NCI-H524 treated with DMSO at 0.1 percent for 48 hours (cell line): ENCODE results near the gene CLEC1B.
"Not testable (repeated sequence)": the region's sequence is repeated elsewhere in the genome, so short reads cannot be mapped to it uniquely, and the experiment has no call there.

Experiments used
- DNase-seq: peaks from one replicate; lab custom pipeline; 2025; lab: John Stamatoyannopoulos, UW

Gene CLEC1B

DNA sequence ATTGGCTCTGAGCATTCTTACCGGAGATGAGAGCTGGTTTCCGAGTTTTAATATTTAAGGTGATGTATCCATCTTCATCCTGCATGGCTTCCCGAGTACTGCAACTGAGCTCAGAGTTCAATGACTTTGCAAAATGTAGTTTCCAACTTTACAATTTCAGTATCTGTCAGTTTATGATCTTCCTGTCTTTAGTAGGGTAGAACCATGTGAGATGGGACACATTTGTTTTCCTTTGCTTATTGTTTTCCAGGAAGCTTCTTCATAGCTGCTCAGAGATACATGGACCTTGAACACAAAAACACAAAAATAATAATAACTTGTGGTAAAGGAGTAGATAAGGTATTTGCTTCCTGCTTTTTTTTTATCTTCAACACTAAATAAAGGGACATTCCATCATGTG is at the start of gene CLEC1B:
Gene CLEC1B (minus strand): TSS at position 106 of the 400 bp plus-strand sequence. CDS start 21 bp downstream, at position 85.
- no peak for DNase-seq

DNA sequence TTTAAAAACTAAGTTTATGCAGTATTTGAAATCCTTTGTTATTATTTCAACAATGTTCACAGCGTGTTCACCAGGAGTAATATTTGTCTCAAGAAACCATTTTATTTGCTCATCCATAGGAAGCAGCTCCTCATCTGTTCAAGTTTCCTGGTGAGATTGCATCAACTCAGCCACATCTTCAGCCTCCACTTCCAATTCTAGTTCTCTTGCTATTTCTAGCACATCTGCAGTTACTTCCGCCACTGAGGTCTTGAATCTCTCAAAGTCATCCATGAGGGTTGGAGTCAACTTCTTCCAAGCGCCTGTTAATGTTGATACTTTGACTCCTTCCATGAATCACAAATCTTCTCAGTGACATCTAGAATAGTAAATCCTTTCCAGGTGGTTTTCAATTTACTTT is 49.6 kb upstream of the CLEC1B start:
- DNase-seq: no peak

- DNase-seq: no peak
Observed at GRCh38 chr12:10042167-10042566, 43.2 kb upstream of the CLEC1B start.

GRCh38 chr12:10033783-10034545 is 35.0 kb upstream of the CLEC1B start:
- DNase-seq: no peak

GRCh38 chr12:10031771-10032175 is 32.9 kb upstream of the CLEC1B start:
- no peak for DNase-seq

DNA sequence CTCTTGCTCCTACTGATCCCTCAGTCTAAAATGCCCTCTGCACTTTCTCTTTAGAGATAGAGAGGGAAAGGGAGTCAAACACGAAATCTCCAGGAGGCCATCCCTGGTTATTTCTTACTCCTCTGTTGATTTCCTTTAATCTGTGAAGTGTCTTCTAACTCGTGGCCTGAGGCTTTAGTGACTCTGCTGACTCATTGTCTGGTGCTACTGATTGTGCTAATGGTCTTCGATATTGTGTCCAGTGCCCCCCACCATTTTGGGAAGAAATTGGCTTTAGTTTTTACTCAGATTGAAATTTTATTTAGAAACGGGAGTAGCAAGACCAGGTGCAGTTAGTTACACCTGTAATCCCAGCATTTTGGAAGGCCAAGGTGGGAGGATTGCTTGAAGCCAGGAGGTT is 32.4 kb upstream of the CLEC1B start:
- no peak for DNase-seq

GRCh38 chr12:10030446-10030845 is 31.5 kb upstream of the CLEC1B start, which contains the start of gene CLEC9A:
Gene CLEC9A, plus strand, starts transcription at chr12:10030682. Its CDS starts 22,006 bp downstream, at chr12:10052688.
- no peak for DNase-seq

GRCh38 chr12:10027721-10028120 is 28.8 kb upstream of the CLEC1B start:
- no peak for DNase-seq

- DNase-seq: no peak
Observed at GRCh38 chr12:10027311-10027710, 28.4 kb upstream of the CLEC1B start.

DNA sequence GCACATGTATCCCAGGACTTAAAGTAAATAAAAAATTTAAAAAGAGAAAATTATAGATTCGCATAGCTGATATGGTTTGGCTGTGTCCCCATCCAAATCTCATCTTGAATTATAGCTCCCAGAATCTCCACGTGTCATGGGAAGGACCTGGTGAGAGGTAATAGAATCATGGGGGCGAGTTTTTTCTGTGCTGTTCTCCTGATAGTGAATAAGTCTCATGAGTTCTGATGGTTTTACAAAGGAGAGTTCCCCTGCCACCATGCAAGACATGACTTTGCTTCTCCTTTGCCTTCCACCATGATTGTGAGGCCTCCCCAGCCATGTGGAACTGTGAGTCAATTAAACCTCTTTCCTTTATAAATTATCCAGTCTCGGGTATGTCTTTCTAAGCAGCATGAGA is 27.7 kb upstream of the CLEC1B start:
- not testable (repeated sequence) for DNase-seq

DNA sequence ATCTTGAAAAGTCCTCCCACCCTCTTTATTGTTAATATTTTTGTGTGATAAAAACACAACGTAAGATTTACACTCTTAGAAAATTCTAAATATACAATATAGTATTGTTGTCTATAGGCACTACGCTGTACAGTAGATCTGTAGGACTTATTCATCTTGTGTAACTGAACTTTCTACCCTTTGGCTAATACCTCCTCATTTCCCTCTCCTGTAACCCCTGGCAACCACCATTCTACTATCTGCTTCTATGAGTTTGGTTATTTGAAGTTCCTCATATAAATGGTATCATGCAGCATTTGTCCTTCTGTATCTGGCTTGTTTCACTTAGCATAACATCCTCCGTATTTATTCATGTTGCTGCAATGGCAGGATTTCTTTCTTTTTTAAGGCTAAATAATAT is 26.3 kb upstream of the CLEC1B start:
- DNase-seq: no peak

DNA sequence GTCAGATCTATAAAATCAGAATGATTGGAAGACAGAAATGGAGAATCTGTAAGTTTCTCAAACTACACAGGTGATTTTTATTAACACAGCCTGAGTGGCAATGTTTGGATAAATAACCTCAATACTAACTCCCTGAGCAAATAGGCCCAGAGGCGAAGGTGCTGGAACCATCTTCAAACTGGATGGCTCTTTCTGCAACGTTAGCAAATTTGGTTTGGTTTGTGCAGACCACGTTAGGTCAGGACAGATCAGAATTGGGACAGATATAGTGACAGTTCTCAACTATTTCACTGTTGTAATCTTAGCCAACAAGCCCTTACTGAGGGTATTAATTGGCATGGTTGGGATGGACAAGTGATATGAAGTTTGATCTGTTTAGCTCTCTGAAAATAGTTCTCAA is 22.4 kb upstream of the CLEC1B start:
- no peak for DNase-seq

GRCh38 chr12:10018386-10018785 is 19.5 kb upstream of the CLEC1B start:
- DNase-seq: no peak

DNA sequence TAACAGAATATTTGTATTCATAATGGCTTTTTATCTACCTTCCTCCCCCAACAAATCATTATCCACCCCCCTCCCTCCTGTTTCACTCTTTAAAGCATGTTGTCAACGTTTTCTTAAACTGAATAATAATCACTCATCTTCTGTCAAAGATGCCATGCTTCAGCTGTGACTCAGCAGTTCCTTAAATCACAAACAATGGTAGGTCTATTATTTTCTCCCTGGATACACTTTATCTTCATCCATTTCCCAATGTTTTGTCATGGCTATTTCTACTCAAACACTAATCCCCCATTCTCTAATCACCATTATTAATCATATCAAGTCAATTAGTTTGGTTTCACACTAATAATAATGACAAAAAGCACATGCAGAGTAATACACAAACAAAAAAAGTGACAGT is 18.0 kb upstream of the CLEC1B start:
- no peak for DNase-seq

GRCh38 chr12:10015450-10015849 is 16.5 kb upstream of the CLEC1B start:
- no peak for DNase-seq

GRCh38 chr12:10012630-10013330 is 13.9 kb upstream of the CLEC1B start:
- DNase-seq: no peak

DNA sequence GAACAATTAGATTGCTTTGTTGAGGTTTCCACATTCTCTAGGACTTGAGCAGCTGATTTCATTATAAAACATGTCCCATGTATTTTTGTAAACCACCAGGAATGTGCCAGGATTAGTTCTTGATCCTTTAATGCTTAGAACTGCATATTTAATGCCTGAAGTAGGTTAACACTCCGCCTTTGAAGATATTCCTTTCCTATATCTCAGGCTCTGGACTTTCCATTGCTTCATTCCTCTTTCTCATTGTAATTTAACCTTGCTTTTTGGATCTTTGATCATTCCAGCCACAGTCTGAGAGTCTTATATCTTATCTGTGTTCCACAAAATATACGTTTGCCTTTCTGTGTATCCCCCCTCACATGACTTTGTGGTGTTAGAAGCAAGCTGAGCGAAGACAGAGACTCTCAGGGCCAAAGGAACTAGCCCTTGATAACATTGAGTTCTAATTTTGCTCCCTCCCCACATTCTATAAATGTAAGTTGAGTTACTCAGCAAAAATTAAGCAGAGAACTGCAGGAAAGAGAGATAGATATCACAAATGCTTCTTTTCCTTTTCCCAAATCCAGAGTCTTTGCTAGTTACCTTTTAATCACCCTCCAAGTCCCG is 2.4 kb upstream of the CLEC1B start:
- no peak for DNase-seq

- DNase-seq: no peak
Observed at GRCh38 chr12:9992296-9992695, 6.6 kb downstream of the CLEC1B start.

DNA sequence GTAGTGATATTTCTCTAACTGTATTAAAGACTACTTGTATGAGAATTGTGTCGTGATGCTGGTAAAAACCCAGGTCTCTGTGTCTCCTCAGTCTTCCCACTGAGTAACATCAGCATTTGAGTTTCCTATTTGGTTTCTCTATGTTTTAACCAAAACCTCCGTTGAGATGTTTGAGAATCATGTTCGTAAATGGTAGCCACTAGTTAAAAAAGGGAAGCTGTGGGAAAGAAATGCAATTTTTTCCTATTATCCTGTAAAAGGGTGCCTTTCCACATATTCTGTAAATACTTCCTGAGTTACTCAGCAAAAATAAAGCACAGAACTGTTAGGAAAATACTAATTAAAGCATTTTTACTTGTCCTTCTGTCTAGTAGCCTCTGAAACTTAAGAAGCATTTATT is 7.0 kb downstream of the CLEC1B start:
- no peak for DNase-seq

- DNase-seq: no peak
Observed at GRCh38 chr12:9980126-9980525, 18.8 kb downstream of the CLEC1B start.

DNA sequence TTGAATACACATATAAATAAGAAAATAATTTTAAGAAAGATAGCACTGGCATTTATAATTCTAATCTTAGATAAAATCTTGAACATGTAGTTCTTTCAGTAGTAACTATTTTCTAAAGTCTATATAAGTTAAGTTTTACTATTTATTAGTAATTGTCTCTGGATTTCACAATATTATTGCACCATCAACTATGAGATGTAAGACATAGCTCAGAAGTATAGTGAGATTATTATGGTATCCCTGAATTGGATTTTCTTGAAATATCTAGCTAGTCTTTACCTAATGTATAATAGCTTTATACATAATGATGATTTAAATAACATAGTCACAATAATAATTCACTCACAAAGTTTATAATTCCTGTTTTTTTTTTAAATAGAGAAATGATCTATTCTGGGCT is 21.0 kb downstream of the CLEC1B start:
- no peak for DNase-seq

DNA sequence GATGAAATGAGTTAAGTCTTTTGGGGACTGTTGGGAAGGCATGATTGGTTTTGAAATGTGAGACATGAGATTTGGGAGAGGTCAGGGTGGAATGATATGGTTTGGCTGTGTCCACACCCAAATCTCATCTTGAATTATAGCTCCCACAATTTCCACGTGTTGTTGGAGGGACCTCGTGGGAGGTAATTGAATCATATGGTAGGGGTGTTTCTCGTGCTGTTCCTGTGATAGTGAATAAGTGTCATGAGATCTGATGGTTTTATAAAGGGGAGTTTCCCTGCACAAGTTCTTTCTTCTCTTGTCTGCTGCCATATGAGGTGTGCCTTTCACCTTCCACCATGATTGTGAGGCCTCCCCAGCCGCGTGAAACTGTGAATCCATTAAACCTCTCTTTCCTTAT is 22.3 kb downstream of the CLEC1B start:
- DNase-seq: not testable (repeated sequence)

DNA sequence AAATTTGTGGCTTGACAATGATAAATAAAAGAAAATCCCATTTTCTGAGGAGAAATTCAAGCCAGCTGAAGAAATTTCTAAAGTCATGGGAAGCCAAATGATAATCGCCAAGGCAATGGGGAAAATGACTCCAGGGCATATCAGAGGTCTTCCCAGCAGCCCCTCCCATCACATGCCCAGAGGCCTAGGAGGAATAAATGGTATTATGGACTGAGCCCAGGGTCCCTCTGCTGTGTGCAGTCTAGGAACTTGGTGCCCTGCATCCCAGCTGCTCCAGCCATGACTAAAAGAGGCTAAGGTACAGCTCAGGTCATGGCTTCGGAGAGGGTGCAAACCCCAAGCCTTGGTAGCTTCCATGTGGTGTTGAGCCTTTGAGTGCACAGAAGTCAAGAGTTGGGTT is 23.3 kb downstream of the CLEC1B start:
- DNase-seq: no peak
